RPMI7951 (cell line): Measurements from ENCODE around the gene SLC30A1. TPM values are rescaled to one million over a fixed set of nuclear protein-coding genes. Genes with fewer than 3 reads are reported as not detected.
A peak's percentile ranks its signal among the peaks of the same experiment; 100 is the strongest.

Experiments
- DNase-seq: peaks from one replicate; pipeline ENCODE4 v3.0.0-alpha.2; 2012; ENCODE audit warnings: low read depth
- total RNA-seq: library from RNA; depleted of rRNA; stranded (reverse); fragments of >200 nt; shearing (Covaris generic); gene quantifications from 2 replicates; pipeline ENCODE4 v1.2.3, GENCODE V29; 2014

SLC30A1 gene
- total RNA-seq, 1 experiment from 2014 or later: 12.0 TPM

DNA sequence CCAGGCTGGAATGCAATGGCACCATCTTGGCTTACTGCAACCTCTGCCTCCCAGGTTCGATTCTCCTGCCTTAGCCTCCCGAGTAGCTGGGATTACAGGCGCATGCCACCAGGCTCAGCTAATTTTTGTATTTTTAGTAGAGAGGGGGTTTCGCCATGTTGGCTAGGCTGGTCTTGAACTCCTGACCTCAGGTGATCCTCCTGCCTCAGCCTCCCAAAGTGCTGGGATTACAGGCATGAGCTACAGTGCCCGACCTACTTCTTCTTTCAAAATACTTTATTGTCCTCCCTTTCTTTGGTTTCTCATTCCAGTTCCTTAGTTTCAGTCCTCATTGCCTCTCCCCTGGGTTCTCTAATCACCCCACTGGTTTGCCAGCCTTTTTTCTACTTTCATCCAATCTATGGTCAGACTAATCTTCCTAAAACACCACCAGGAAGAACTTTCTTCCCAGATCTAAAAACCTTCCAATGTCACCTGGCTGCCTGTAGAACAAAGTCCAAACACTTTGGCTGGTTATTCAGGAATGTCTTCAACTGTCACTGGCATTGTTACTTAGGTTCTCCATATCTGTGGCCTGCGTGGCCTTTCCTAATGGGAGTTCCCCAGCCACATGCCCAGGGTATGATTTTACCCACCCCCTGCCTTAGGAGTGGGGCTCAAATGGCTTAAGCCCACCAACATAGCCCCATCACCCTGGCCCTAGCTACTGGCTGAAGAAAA is 29.0 kb upstream of the SLC30A1 start:
- DNase-seq: no peak

DNA sequence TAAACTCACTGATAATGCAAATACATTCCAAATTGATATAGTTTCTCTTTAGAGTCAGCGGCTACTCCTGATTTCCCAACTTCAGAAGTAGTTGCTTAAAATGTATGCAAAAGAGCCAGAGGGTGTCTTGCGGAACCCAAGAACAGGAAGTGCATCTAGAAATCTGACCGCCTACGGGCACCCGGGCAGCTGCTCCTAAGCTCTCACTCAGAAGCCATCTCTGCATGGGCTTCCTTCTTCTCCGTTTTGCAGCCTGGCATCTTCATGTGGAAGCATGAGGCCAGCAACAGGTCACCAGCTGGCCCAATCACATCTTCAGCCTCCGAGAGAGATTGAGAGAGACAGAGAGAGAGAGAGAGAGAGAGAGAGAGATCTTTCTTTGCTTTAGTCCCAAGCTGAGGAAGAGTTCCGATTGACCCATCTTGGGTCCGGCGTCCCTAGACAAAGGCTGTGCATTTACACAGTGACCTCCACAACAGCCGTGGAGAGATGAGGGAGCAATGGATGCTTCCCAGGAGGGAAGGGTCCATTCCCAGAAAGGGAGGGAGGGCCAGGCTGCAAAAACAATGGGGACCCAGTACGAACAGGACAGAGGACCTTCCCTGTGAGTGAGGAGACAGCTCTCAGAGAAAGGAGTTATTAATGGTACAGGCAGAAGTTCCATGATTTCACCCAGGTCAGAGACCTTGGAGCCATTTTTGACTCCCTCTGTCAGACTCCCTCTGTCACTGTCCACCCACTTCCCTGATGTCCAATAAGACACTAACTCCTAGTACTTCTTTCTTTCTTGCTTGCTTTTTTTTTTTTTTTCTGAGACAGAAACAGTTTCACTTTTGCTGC is 28.2 kb upstream of the SLC30A1 start:
- DNase-seq: peak; percentile 78

GRCh38 chr1:211606332-211606913 is 27.5 kb upstream of the SLC30A1 start:
- no peak for DNase-seq

- no peak for DNase-seq
Measured at GRCh38 chr1:211605603-211606331, 26.8 kb upstream of the SLC30A1 start.

DNA sequence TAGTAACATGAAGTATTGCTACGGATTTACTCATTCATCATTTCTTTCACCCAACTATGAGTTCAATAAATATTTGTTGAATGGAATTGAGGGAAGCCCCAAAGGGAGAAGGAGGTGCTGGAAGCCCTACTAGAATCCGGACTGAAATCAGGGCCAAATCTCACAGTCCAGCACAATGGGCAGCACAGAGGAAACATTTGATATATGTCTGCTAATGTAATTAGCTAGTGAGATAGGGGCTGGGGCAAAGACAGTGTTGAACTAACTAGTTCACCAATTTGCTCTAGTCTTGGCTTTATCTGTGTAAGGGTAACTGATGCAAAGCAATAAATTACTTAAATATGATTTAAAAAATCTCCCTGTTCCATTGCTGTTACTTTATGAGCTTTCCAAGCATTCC is 26.1 kb upstream of the SLC30A1 start:
- DNase-seq: no peak

DNA sequence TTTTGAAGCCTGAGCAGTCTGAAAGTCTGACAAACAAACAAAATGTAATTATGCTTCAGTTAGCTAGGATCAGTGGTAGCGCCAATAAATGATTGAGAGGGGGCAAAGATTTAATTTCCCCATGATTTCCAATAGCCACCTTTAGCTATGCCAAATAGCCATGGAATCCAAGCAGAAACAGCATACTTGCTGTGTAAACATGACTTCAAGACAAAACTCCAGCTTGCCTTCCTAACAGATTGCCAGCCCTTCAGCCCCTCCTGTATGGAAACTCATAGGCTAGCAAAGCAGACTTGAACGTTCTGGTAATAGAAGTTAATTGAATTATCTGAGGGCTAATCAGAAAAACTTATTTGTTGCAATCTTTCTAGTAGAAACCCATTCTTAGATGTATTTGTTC is 25.6 kb upstream of the SLC30A1 start:
- no peak for DNase-seq

DNA sequence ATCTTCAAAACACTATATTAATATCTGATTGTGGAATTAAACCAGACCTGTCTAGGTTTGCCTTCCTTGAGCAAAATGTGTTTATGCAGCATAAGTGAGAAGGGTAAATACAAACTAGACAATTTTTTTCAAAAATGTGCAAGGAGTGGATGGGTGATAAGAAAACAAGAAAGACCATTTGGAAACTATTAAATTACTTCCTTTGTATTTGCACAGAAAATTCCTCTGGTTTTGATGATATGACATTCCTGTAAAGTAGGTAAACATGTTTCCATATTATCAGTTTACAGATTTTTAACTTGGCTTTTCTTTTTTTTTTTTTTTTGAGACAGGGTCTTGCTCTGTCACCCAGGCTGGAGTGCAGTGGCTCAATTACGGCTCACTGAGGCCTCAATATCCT is 24.8 kb upstream of the SLC30A1 start:
- DNase-seq: no peak

- DNase-seq: peak; percentile 88
Measured at GRCh38 chr1:211603191-211603701, 24.3 kb upstream of the SLC30A1 start.

- no peak for DNase-seq
Measured at GRCh38 chr1:211601982-211602670, 23.2 kb upstream of the SLC30A1 start.

GRCh38 chr1:211601159-211601558 is 22.2 kb upstream of the SLC30A1 start:
- no peak for DNase-seq

DNA sequence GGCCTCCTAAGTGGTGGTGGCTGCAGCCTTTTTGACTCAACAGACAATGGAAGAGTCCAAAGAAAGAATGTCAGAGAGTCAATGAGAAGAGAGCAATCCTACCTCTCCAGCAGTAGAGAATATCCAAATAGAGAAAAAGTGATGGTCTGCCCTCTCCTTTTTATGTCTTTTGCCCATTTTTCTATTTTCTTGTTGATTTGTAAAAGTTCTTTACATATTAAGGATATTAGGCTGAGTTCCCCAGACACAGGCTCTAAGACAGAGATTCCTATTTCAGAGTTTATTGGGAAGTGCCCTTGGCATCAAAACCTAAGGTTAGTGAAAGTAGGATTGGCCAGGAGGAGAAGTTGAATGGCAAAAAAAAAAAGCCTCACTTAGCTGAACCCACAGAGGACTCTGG is 20.3 kb upstream of the SLC30A1 start:
- DNase-seq: no peak

GRCh38 chr1:211598514-211598913 is 19.6 kb upstream of the SLC30A1 start:
- DNase-seq: no peak

- no peak for DNase-seq
Measured at GRCh38 chr1:211596418-211597181, 17.6 kb upstream of the SLC30A1 start.

GRCh38 chr1:211595419-211595818 is 16.5 kb upstream of the SLC30A1 start:
- no peak for DNase-seq

DNA sequence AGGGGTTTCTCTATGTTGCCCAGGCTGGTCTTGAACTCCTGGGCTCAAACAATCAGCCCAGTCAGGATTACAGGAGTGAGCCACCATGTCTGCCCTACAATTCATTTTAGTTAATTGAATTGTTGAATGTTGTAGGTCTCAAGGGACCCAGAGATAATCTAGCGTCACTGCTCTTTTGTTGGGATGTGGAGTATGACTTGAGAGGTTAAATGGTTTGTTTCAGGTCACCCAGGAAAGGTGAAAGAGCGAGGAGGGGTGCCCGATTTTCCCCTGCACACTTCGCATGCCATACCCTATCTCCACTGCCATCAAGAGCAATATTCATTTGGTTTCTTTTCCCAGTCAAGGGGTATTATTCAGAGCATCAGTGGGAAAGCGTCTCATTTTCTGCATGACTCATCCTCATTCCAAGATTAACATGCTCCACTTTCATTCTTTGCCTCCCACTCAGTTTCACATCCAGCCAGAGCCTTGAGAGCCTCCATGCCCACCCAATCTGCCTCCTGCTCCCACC is 13.1 kb upstream of the SLC30A1 start:
- DNase-seq: peak; percentile 91

- peak; percentile 89 for DNase-seq
Measured at GRCh38 chr1:211589782-211590721, 11.1 kb upstream of the SLC30A1 start.

- no peak for DNase-seq
Measured at GRCh38 chr1:211588711-211589110, 9.8 kb upstream of the SLC30A1 start.

DNA sequence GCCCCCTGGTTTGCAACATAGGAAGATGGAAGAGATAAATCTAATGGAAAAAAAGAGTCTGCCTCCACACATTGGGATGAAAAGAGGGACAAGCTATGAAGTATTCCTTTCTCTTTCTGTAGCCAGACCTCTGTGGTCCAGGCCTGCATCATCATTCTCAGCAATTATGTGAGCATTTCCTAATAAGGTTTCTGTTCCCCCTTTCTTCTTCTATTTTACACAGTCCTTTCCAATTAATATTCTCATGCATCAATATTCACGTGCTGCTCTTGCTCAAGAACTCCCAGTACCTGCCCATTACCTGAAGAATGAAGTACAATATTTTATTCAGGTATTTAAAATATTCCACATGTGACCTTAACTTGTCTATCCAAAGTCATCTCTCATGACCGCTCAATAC is 8.2 kb upstream of the SLC30A1 start:
- DNase-seq: no peak

GRCh38 chr1:211586538-211586937 is 7.6 kb upstream of the SLC30A1 start:
- DNase-seq: no peak
